Effector memory CD4-positive, alpha-beta T cell (primary cell): ENCODE results near the gene GTPBP8.

Experiments
- DNase-seq, 3 donors: peaks; one replicate each; pipeline ENCODE4 v3.0.0-alpha.2; 2020
- H3K27ac ChIP-seq: 2 replicates; pipeline ENCODE4 v1.7.0; 2013; ENCODE audit warnings: mild to moderate bottlenecking, low read length, moderate library complexity; ENCODE audit not compliant: insufficient read depth, poor library complexity, severe bottlenecking
- H3K27me3 ChIP-seq: replicated peaks from 2 replicates; pipeline ENCODE4 v1.7.0; 2013; ENCODE audit warnings: mild to moderate bottlenecking, low read length; ENCODE audit not compliant: insufficient read depth, control insufficient read depth, poor library complexity, severe bottlenecking
- H3K36me3 ChIP-seq: 2 replicates; pipeline ENCODE4 v1.7.0; 2013; ENCODE audit warnings: mild to moderate bottlenecking, low read length, moderate library complexity; ENCODE audit not compliant: control insufficient read depth, insufficient read depth
- H3K4me1 ChIP-seq: 2 replicates; pipeline ENCODE4 v1.7.0; 2013; ENCODE audit warnings: low read length, mild to moderate bottlenecking; ENCODE audit not compliant: control insufficient read depth, insufficient read depth, poor library complexity, severe bottlenecking
- H3K4me3 ChIP-seq: 2 replicates; pipeline ENCODE4 v1.7.0; 2013; ENCODE audit warnings: low read length, low read depth, mild to moderate bottlenecking; ENCODE audit not compliant: insufficient read depth, poor library complexity, severe bottlenecking
- H3K9me3 ChIP-seq: 2 replicates; pipeline ENCODE4 v1.7.0; 2013; ENCODE audit warnings: mild to moderate bottlenecking, low read length, moderate library complexity; ENCODE audit not compliant: control insufficient read depth

GTPBP8 gene

DNA sequence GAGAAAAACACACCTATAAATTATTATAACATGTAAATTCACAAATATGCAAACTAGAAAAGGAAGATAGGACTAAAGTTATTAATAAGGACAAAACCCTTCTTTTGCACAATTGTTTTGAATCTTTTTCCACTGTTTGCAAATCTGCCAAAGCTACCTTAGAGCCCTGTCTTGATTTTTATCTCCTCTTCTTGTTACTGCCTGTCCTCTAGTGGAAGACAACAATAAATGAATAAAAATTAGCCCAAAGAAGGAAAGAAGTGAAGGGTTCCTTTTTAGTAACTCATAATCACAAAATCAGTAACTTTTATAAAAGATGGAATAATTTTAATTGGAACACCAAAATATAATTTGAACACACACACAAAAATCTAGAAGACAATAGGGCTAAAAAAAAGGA, 18.6 kb upstream of the GTPBP8 start:
- Histone ChIP-seq H3K4me1 (peaks cover 34% of the 10 kb centered on the region), H3K27ac (no peak overlapping the region)
- no peak for DNase-seq

DNA sequence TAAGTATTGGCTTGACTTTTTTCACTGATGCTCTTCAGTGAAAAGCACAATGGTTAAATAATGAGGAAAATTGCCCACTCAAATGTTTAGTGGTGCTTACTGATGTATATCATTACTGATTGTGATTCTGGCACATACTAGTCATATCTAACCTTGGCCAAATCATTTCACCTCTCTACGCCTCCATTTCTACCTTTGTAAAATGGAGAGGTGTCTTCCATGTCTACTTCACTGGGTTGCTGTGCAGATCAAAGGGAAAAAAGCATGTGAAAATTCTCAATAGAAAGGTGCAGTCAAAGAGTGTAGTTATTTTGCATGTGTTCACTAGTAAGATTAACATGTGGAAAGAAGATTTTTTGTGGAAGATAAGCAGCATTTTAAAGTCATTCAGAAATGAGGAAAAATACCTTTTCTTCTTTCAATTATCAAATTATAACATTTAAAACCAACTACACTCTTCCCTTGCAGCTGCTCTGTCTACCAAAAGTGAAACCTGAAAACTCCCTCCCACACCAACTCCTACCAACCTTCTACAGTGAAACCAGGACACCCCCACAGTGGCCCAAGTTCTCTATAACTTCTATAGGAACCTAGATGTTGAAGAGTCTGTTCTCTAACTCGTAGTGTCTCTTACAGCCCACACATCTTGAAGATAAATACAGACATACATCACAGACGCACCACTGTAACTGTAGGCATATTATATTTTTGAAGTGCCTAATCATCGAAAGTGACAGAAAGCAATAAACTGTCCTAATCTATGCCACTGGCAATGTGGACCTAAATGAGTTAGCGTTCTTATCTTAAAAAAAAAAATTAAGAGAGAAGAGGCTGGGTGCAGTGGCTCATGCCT, 17.2 kb upstream of the GTPBP8 start:
- Histone ChIP-seq H3K4me3 (peak overlapping the region; percentile 61), H3K27ac (peak overlapping the region; percentile 68), H3K9me3 (no peaks in the 10 kb centered on the region), H3K27me3 (no peaks in the 10 kb centered on the region), H3K36me3 (no peaks in the 10 kb centered on the region), H3K4me1 (peaks cover 28% of the 10 kb centered on the region)
- DNase-seq: no peak

More for the DNA sequence above, 18.6 kb upstream of the GTPBP8 start:
- Histone ChIP-seq H3K36me3 (no peaks in the 10 kb centered on the region), H3K9me3 (no peaks in the 10 kb centered on the region), H3K27me3 (no peaks in the 10 kb centered on the region), H3K4me3 (peak overlapping the region; percentile 61)

DNA sequence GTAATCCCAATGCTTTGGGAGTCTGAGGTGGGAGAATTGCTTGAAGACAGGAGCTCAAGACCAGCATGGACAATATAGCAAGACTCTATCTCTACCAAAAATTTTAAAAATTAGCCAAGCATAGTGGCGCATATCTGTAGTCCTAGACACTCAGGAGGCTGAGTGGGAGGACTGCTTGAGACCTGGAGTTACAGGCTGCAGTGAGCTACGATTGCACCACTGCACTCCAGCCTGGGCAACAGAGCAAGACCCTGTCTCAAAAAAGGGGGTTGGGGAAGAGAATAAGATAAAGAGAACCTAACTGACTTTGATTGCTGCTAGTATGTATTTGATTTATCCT, 16.6 kb upstream of the GTPBP8 start:
- H3K27me3 ChIP-seq: no peaks in the 10 kb centered on the region
- no peaks in the 10 kb centered on the region for H3K9me3 ChIP-seq
- DNase-seq: no peak
- peaks cover 31% of the 10 kb centered on the region for H3K4me1 ChIP-seq
- H3K4me3 ChIP-seq: peak overlapping the region; percentile 61
- no peaks in the 10 kb centered on the region for H3K36me3 ChIP-seq
- H3K27ac ChIP-seq: peak overlapping the region; percentile 68

DNA sequence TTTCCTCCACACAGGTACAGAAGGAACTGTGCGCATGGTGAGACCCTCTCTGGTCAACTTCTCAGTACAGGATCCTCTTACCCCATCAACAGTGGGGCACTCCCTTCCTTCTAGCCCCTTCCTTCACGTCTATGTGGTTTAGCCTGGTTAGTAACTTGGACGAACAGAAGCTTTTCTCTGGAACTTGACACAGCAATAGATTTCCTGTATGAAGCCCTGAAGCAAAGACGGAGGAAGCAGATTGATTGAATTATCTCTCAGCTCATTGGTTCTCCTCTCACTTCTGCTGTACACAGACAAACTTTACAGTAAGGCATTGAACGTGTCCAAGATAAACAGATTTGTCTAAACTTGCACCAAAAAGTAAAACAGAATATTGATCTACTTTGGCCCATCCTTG, 15.9 kb upstream of the GTPBP8 start, which contains the start of gene CD200R1:
TSS of gene CD200R1 (minus strand) at position 210 of the 400 bp plus-strand sequence. CDS start 246 bp downstream, outside the sequence.
- H3K9me3 ChIP-seq: no peaks in the 10 kb centered on the region
- no peaks in the 10 kb centered on the region for H3K36me3 ChIP-seq
- H3K27me3 ChIP-seq: no peaks in the 10 kb centered on the region
- H3K4me1 ChIP-seq: peaks cover 27% of the 10 kb centered on the region
- no peak for DNase-seq
- peak within 1 kb of the TSS; percentile 68 for H3K27ac ChIP-seq
- H3K4me3 ChIP-seq: peak within 1 kb of the TSS; percentile 61

DNA sequence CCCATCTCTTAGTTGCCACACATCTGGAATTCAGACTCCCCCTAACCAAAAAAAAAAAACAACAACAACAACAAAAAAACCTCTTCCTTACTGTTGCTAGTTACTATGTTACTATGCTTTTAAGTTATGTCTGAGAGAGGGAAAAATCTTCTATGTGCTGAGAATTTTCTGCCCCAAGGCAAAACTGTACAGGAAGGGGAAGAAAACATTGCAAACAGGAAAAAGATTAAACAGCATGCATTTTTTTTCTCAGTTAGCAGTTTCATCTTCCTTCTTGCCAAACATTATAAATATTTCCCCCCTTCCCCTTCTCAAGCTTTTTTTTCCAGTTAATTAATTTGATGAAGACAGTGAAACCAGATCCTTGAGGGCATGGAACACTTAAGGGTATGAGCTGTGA, 14.8 kb upstream of the GTPBP8 start:
- Histone ChIP-seq H3K4me3 (no peak overlapping the region), H3K27ac (peak overlapping the region; percentile 68), H3K9me3 (no peaks in the 10 kb centered on the region), H3K36me3 (no peaks in the 10 kb centered on the region), H3K4me1 (peaks cover 25% of the 10 kb centered on the region), H3K27me3 (no peaks in the 10 kb centered on the region)
- DNase-seq: no peak

DNA sequence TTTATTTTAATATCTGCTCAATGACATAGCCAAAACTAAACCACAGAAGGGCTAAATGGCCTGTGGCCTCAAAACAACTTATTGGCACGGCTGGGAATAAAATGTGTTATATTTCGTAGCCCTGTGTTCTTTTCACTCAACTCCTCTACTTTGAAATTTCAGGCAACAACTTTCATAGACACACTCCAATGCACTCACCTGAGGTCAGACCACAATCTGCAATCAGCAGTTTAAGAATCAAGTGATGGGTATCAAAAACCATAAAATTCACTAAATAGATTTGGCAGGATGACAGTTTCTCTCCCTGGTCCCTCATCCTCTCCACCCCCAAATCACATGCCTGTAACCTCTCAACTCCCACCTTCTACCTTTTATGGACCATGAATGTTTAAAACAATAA, 13.8 kb upstream of the GTPBP8 start:
- no peaks in the 10 kb centered on the region for H3K9me3 ChIP-seq
- H3K27me3 ChIP-seq: no peaks in the 10 kb centered on the region
- H3K27ac ChIP-seq: peak overlapping the region; percentile 33
- H3K4me3 ChIP-seq: no peak overlapping the region
- H3K4me1 ChIP-seq: peaks cover 25% of the 10 kb centered on the region
- DNase-seq: no peak
- no peaks in the 10 kb centered on the region for H3K36me3 ChIP-seq

DNA sequence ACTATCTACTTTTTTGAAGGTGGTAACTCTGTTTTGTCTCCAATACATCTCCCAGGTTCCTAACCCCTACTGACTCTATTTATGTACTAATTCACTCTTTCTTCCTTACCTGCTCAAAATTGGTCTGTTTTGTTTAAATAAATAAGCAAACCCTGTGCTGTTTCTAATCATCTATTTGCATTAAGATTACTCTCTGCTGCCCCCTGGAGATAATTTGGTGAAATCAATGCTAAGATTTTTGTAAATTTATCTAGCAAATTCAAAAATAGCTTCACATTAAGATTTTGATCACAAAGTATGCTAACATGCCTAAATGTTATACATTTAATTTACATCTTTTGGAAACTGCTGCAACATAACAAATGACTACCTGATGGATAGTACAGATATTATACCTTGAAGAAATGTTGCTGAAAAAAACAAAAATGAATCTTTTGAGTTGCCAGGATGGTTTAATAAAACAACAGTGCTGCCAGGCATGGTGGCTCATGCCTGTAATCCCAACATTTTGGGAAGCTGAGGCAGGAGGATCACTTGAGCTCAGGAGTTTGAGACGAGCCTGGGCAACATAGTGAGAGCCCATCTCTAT, 11.4 kb upstream of the GTPBP8 start:
- Histone ChIP-seq H3K27me3 (no peaks in the 10 kb centered on the region), H3K4me3 (no peak overlapping the region), H3K9me3 (no peaks in the 10 kb centered on the region), H3K4me1 (peaks cover 31% of the 10 kb centered on the region), H3K36me3 (no peaks in the 10 kb centered on the region), H3K27ac (no peak overlapping the region)
- DNase-seq: no peak

DNA sequence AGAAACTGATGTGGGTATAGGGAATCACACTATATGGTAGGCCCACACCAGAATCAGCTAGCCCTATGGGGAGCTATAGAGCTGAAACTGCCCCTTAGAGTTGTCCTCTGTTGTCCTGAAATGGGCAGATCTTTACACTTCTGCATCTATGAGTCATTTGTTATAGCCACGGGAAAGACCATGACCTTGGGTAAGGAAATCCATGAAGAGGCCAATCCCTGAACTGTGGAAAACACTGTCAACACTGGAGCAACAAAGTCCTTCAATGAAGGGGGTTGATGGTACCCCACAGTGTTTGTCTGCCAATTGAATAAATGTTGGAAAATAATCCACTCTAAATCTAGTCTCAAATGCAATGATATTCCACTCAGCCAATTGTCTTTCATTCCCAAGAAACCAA, 10.7 kb upstream of the GTPBP8 start:
- DNase-seq: no peak
- no peaks in the 10 kb centered on the region for H3K9me3 ChIP-seq
- no peaks in the 10 kb centered on the region for H3K36me3 ChIP-seq
- H3K4me1 ChIP-seq: peaks cover 39% of the 10 kb centered on the region
- no peak overlapping the region for H3K4me3 ChIP-seq
- H3K27ac ChIP-seq: no peak overlapping the region
- H3K27me3 ChIP-seq: no peaks in the 10 kb centered on the region

DNA sequence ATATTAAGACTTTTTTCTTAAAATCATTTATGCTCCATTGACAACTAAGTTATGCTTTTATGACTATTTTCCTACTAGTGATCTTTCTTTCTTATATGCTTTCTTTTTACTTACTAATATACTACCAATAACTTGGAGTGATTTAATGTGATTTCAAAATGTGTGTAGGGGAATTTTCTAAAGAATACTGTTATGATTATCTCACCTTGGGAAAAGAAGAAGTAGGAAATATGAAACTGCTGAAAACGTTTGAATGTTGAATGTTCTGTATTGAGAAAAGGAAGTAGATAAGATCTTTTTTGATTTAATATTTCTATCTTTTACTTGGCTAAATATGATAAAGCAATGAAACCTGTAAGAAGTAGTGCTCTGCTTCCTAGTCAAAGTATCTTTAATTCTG, 8.1 kb upstream of the GTPBP8 start:
- Histone ChIP-seq H3K9me3 (no peaks in the 10 kb centered on the region), H3K27me3 (no peaks in the 10 kb centered on the region), H3K4me3 (no peak overlapping the region), H3K4me1 (peaks cover 18% of the 10 kb centered on the region), H3K36me3 (no peaks in the 10 kb centered on the region), H3K27ac (no peak overlapping the region)
- no peak for DNase-seq

DNA sequence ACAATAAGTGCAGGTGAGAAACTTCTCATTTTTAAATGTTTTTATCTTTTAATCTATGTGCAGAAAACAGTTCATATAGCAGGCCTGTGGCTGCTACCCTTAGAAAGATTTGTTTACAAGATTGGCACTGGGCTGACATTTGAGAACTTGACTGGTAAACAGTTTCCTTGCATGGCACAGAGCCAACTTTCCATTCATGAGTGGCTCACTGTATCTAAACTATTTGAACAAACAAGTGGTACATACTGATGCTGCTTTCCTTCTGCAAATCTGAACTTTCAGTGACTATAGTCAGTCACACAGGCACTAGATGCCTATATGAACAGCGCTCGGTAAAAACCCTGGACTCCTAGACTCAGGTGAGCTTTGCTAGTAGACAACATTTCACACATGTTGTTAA, 6.3 kb upstream of the GTPBP8 start:
- no peak overlapping the region for H3K4me3 ChIP-seq
- DNase-seq: peak in 2 of 3 donors; percentile 3 to 35

More for the DNA sequence above, 6.3 kb upstream of the GTPBP8 start:
- Histone ChIP-seq H3K36me3 (no peaks in the 10 kb centered on the region), H3K27ac (peak overlapping the region; percentile 30), H3K27me3 (no peaks in the 10 kb centered on the region), H3K4me1 (peaks cover 15% of the 10 kb centered on the region), H3K9me3 (no peaks in the 10 kb centered on the region)
